H9 (cell line): ENCODE measurements around the gene WAC. TPM values are rescaled to one million over a fixed set of nuclear protein-coding genes. Genes with fewer than 3 reads are reported as not detected.

Source experiments
- DNase-seq: peaks from one replicate; pipeline ENCODE4 v3.0.0-alpha.2; 2017
- H2AFZ ChIP-seq: one replicate; pipeline ENCODE4 v1.6.1; 2013; ENCODE audit warnings: mild to moderate bottlenecking, low read length, control low read depth, moderate library complexity
- H2AK5ac ChIP-seq: 2 replicates; pipeline ENCODE4 v1.6.1; 2013; ENCODE audit warnings: low read length, control low read depth, mixed read lengths; ENCODE audit not compliant: insufficient read length
- H2BK120ac ChIP-seq: one replicate; pipeline ENCODE4 v1.6.1; 2013; ENCODE audit warnings: low read depth, mild to moderate bottlenecking, low read length, control low read depth, inconsistent platforms; ENCODE audit not compliant: poor library complexity, severe bottlenecking
- H2BK12ac ChIP-seq: 2 replicates; pipeline ENCODE4 v1.6.1; 2013; ENCODE audit warnings: low read length, control low read depth, mixed read lengths, low read depth; ENCODE audit not compliant: insufficient read length
- H2BK15ac ChIP-seq: 2 replicates; pipeline ENCODE4 v1.6.1; 2013; ENCODE audit warnings: low read depth, low read length, control low read depth
- H2BK20ac ChIP-seq: one replicate; pipeline ENCODE4 v1.6.1; 2013; ENCODE audit warnings: low read depth, mild to moderate bottlenecking, low read length, control low read depth, inconsistent platforms; ENCODE audit not compliant: poor library complexity, severe bottlenecking
- H2BK5ac ChIP-seq: 2 replicates; pipeline ENCODE4 v1.6.1; 2013; ENCODE audit warnings: low read length, control low read depth, mixed read lengths; ENCODE audit not compliant: insufficient read length
- H3K14ac ChIP-seq: 2 replicates; pipeline ENCODE4 v1.6.1; 2013; ENCODE audit warnings: low read length, control low read depth; ENCODE audit not compliant: insufficient read depth
- H3K18ac ChIP-seq: 2 replicates; pipeline ENCODE4 v1.6.1; 2013; ENCODE audit warnings: low read depth, mild to moderate bottlenecking, mixed read lengths, low read length, control low read depth; ENCODE audit not compliant: insufficient read length
- H3K23ac ChIP-seq: 2 replicates; pipeline ENCODE4 v1.6.1; 2013; ENCODE audit warnings: low read length, control low read depth, mixed read lengths, low read depth; ENCODE audit not compliant: insufficient read length
- H3K23me2 ChIP-seq: 2 replicates; pipeline ENCODE4 v1.6.1; 2013; ENCODE audit warnings: low read depth, mild to moderate bottlenecking, mixed read lengths, low read length, control low read depth; ENCODE audit not compliant: insufficient read length, poor library complexity, severe bottlenecking
- H3K27ac ChIP-seq: 2 replicates; pipeline ENCODE4 v1.5.1; 2013; ENCODE audit warnings: low read length, control low read depth, mixed read lengths, low read depth; ENCODE audit not compliant: insufficient read length
- H3K27me3 ChIP-seq: 2 replicates; pipeline ENCODE4 v1.6.1; 2013; ENCODE audit warnings: low read length, control low read depth, inconsistent platforms; ENCODE audit not compliant: insufficient read depth
- H3K4ac ChIP-seq: 2 replicates; pipeline ENCODE4 v1.6.1; 2013; ENCODE audit warnings: low read depth, mild to moderate bottlenecking, control low read depth, inconsistent platforms, low read length, moderate library complexity
- H3K4me1 ChIP-seq: 2 replicates; pipeline ENCODE4 v1.6.1; 2013; ENCODE audit warnings: low read length, control low read depth, inconsistent platforms; ENCODE audit not compliant: insufficient read depth
- H3K4me2 ChIP-seq: 2 replicates; pipeline ENCODE4 v1.6.1; 2013; ENCODE audit warnings: low read length, control low read depth, mixed read lengths; ENCODE audit not compliant: insufficient read length, insufficient read depth
- H3K56ac ChIP-seq: 2 replicates; pipeline ENCODE4 v1.6.1; 2013; ENCODE audit warnings: low read depth, mild to moderate bottlenecking, mixed read lengths, low read length, control low read depth; ENCODE audit not compliant: insufficient read length
- H3K79me1 ChIP-seq: 2 replicates; pipeline ENCODE4 v1.6.1; 2013; ENCODE audit warnings: low read depth, mild to moderate bottlenecking, moderate library complexity, low read length, control low read depth, inconsistent platforms; ENCODE audit not compliant: insufficient read depth, poor library complexity, severe bottlenecking
- H3K79me2 ChIP-seq: 2 replicates; pipeline ENCODE4 v1.6.1; 2013; ENCODE audit warnings: low read length, control low read depth, inconsistent platforms; ENCODE audit not compliant: insufficient read depth
- H3K9ac ChIP-seq: 2 replicates; pipeline ENCODE4 v1.6.1; 2013; ENCODE audit warnings: low read length, control low read depth, mixed read lengths; ENCODE audit not compliant: insufficient read length; ENCODE audit errors: extremely low read depth
- H3K9me3 ChIP-seq: one replicate; pipeline ENCODE4 v1.6.1; 2013; ENCODE audit warnings: low read depth, low read length, inconsistent platforms; ENCODE audit not compliant: control insufficient read depth
- H3T11ph ChIP-seq: one replicate; pipeline ENCODE4 v1.6.1; 2013; ENCODE audit warnings: mild to moderate bottlenecking, low read length, control low read depth, inconsistent platforms
- H4K20me1 ChIP-seq: one replicate; pipeline ENCODE4 v1.6.1; 2013; ENCODE audit not compliant: control insufficient read depth, insufficient read length, insufficient read depth
- H4K5ac ChIP-seq: 2 replicates; pipeline ENCODE4 v1.6.1; 2013; ENCODE audit warnings: low read depth, mild to moderate bottlenecking, mixed read lengths, low read length, control low read depth; ENCODE audit not compliant: insufficient read length
- H4K8ac ChIP-seq: replicated peaks from 2 replicates; pipeline ENCODE4 v1.6.1; 2013; ENCODE audit warnings: low read length, control low read depth, mixed read lengths, low read depth; ENCODE audit not compliant: insufficient read length
- H4K91ac ChIP-seq: 2 replicates; pipeline ENCODE4 v1.6.1; 2013; ENCODE audit warnings: low read depth, mild to moderate bottlenecking, moderate library complexity, mixed read lengths, low read length, control low read depth; ENCODE audit not compliant: insufficient read length
- H3K27ac Mint-ChIP-seq, 3 experiments: 2 replicates in 2 of 3; 3 replicates in 1 of 3; pipeline ENCODE4 v1.8.0; 2020 to 2021; ENCODE audit warnings: mixed read lengths in 3 of 3, mild to moderate bottlenecking in 1 of 3, moderate library complexity in 1 of 3
- H3K27me3 Mint-ChIP-seq: 2 replicates; pipeline ENCODE4 v1.8.0; 2021; ENCODE audit warnings: low read depth, mild to moderate bottlenecking, moderate library complexity, mixed read lengths
- H3K36me3 Mint-ChIP-seq, 3 experiments: 2 replicates in 2 of 3; 3 replicates in 1 of 3; pipeline ENCODE4 v1.8.0; 2020 to 2021; ENCODE audit warnings: low read depth in 3 of 3, mixed read lengths in 3 of 3; ENCODE audit not compliant: insufficient read depth in 1 of 3
- H3K4me1 Mint-ChIP-seq, 2 experiments: 2 replicates each; pipeline ENCODE4 v1.8.0; 2020; ENCODE audit warnings: mixed read lengths in 2 of 2
- H3K4me3 Mint-ChIP-seq, 2 experiments: 2 replicates in 1 of 2; 3 replicates in 1 of 2; pipeline ENCODE4 v1.8.0; 2020 to 2021; ENCODE audit warnings: mild to moderate bottlenecking in 2 of 2, mixed read lengths in 2 of 2, moderate library complexity in 1 of 2
- H3K9me3 Mint-ChIP-seq, 2 experiments: 2 replicates in 1 of 2; 3 replicates in 1 of 2; pipeline ENCODE4 v1.8.0; 2020; ENCODE audit warnings: mild to moderate bottlenecking in 2 of 2, mixed read lengths in 2 of 2, moderate library complexity in 1 of 2
- CTCF ChIP-seq: fragments of 200-600 bp; sonication (generic); conservative IDR thresholded peaks from 3 replicates; pipeline ENCODE4 v1.8.0; 2021; ENCODE audit warnings: antibody characterized with exemption, mild to moderate bottlenecking
- WGBS: extraction: QIAGEN DNeasy Blood & Tissue Kit; methylation state at CpG from one replicate; pipeline ENCODE4 v1.1.7; 2013; ENCODE audit warnings: missing lambda C conversion rate, low lambda C conversion rate, mixed read lengths; ENCODE audit not compliant: insufficient read length; ENCODE audit errors: extremely low coverage; 5-methylcytosine and 5-hydroxymethylcytosine counted together
- total RNA-seq: library from RNA; stranded (reverse); gene quantifications from 2 replicates; pipeline ENCODE4 v1.2.1, GENCODE V29; 2021

The WAC gene
- total RNA-seq, 1 experiment from 2014 or later, result 130 TPM

GRCh38 chr10:28633750-28634149, 100.8 kb downstream of the WAC start:
- Mint-ChIP-seq H3K4me1 (no peaks in the 10 kb centered on the region), H3K9me3 (no peaks in the 10 kb centered on the region; a peak in 1 of 5 replicates), H3K36me3 (no peaks in the 10 kb centered on the region), H3K27ac (no peak overlapping the region), H3K4me3 (no peak overlapping the region), H3K27me3 (peaks cover under 1% of the 10 kb centered on the region; the same call in 1 of the 2 replicates)
- Histone ChIP-seq H2AFZ (no peak overlapping the region), H2BK15ac (no peak overlapping the region), H4K5ac (no peak overlapping the region), H3K23ac (no peak overlapping the region), H3K14ac (no peak overlapping the region), H3K9me3 (no peaks in the 10 kb centered on the region), H2BK120ac (no peak overlapping the region), H3K56ac (no peak overlapping the region), H3K4me2 (no peak overlapping the region), H2AK5ac (no peak overlapping the region), H3T11ph (no peak overlapping the region), H3K27ac (no peak overlapping the region), H3K4ac (no peak overlapping the region), H3K79me2 (no peaks in the 10 kb centered on the region), H2BK5ac (no peak overlapping the region), H4K20me1 (no peaks in the 10 kb centered on the region), H3K79me1 (no peaks in the 10 kb centered on the region), H2BK20ac (no peak overlapping the region), H2BK12ac (no peak overlapping the region), H3K18ac (no peak overlapping the region), H4K8ac (no peak overlapping the region), H3K4me1 (no peaks in the 10 kb centered on the region), H4K91ac (no peak overlapping the region), H3K27me3 (no peaks in the 10 kb centered on the region), H3K9ac (no peak overlapping the region), H3K23me2 (no peaks in the 10 kb centered on the region)
- WGBS, result no CpG with 5 or more reads among the region's 6 CpGs
- no peak for TF ChIP-seq CTCF
- no peak for DNase-seq
